MM.1S (cell line): ENCODE measurements around the gene CNTNAP2.

ENCODE experiments used
- DNase-seq: peaks from one replicate; pipeline ENCODE4 v3.0.0-alpha.2; 2015
- H2AFZ ChIP-seq: fragments of 300-600 bp; sonication (generic); 2 replicates; pipeline ENCODE4 v1.6.0; 2016; ENCODE audit warnings: antibody characterized with exemption, low read length
- H3F3A ChIP-seq: fragments of 300-600 bp; sonication (generic); 2 replicates; pipeline ENCODE4 v1.6.1; 2016; ENCODE audit warnings: mild to moderate bottlenecking, antibody characterized with exemption, low read length, moderate library complexity, mixed read lengths; ENCODE audit not compliant: insufficient read depth
- H3K27ac ChIP-seq: fragments of 300-600 bp; sonication (generic); 2 replicates; pipeline ENCODE4 v1.5.1; 2016; ENCODE audit warnings: mild to moderate bottlenecking, low read length
- H3K27me3 ChIP-seq: fragments of 300-600 bp; sonication (generic); replicated peaks from 2 replicates; pipeline ENCODE4 v1.6.0; 2016; ENCODE audit warnings: low read length; ENCODE audit not compliant: insufficient read depth
- H3K36me3 ChIP-seq: fragments of 300-600 bp; sonication (generic); replicated peaks from 2 replicates; pipeline ENCODE4 v1.6.1; 2016; ENCODE audit warnings: mild to moderate bottlenecking, low read length, mixed read lengths; ENCODE audit not compliant: insufficient read depth
- H3K4me1 ChIP-seq: fragments of 300-600 bp; sonication (generic); 2 replicates; pipeline ENCODE4 v1.6.1; 2016; ENCODE audit warnings: low read length, mixed read lengths
- H3K4me2 ChIP-seq: fragments of 300-600 bp; sonication (generic); 2 replicates; pipeline ENCODE4 v1.6.0; 2016; ENCODE audit warnings: low read depth, low read length
- H3K4me3 ChIP-seq: fragments of 300-600 bp; sonication (generic); 2 replicates; pipeline ENCODE4 v1.5.1; 2016; ENCODE audit warnings: low read length, mixed read lengths
- H3K79me2 ChIP-seq: fragments of 300-600 bp; sonication (generic); 2 replicates; pipeline ENCODE4 v1.6.1; 2016; ENCODE audit warnings: mixed run types, low read length, mixed read lengths
- H3K9ac ChIP-seq: fragments of 300-600 bp; sonication (generic); 2 replicates; pipeline ENCODE4 v1.6.1; 2016; ENCODE audit warnings: low read length, mixed read lengths
- H3K9me2 ChIP-seq: fragments of 300-600 bp; sonication (generic); replicated peaks from 2 replicates; pipeline ENCODE4 v1.6.1; 2016; ENCODE audit warnings: mild to moderate bottlenecking, low read length, mixed read lengths; ENCODE audit not compliant: insufficient read depth
- H3K9me3 ChIP-seq: fragments of 300-600 bp; sonication (generic); replicated peaks from 2 replicates; pipeline ENCODE4 v1.6.1; 2016; ENCODE audit warnings: mild to moderate bottlenecking, low read length, mixed read lengths; ENCODE audit not compliant: insufficient read depth
- H4K20me1 ChIP-seq: fragments of 300-600 bp; sonication (generic); 2 replicates; pipeline ENCODE4 v1.6.1; 2016; ENCODE audit warnings: mild to moderate bottlenecking, low read length, moderate library complexity, mixed read lengths; ENCODE audit not compliant: insufficient read depth
- CTCF ChIP-seq: fragments of 300-600 bp; sonication (generic); IDR thresholded peaks from 2 replicates; pipeline ENCODE4 v1.5.1; 2016; ENCODE audit warnings: antibody characterized with exemption, low read length, mixed read lengths
- EZH2 ChIP-seq: fragments of 300-600 bp; sonication (generic); optimal IDR thresholded peaks from 2 replicates; pipeline ENCODE3; 2017; ENCODE audit warnings: low read depth, mild to moderate bottlenecking, antibody characterized with exemption, low read length, mixed read lengths
- EZH2phosphoT487 ChIP-seq: fragments of 300-600 bp; sonication (generic); IDR thresholded peaks from 2 replicates; pipeline ENCODE4 v1.6.1; 2018; ENCODE audit warnings: antibody characterized with exemption, low read length

CNTNAP2 gene

GRCh38 chr7:148337995-148338747 is 2221.6 kb downstream of the CNTNAP2 start:
- Histone ChIP-seq H3K36me3 (no peaks in the 10 kb centered on the region), H3F3A (no peaks in the 10 kb centered on the region), H3K27me3 (peaks cover 5% of the 10 kb centered on the region; the same call in 1 of the 2 replicates), H3K4me1 (no peaks in the 10 kb centered on the region), H3K79me2 (no peaks in the 10 kb centered on the region), H3K4me3 (no peak overlapping the region), H3K9me3 (no peaks in the 10 kb centered on the region), H3K27ac (no peak overlapping the region), H3K9ac (no peak overlapping the region), H3K9me2 (no peaks in the 10 kb centered on the region), H2AFZ (no peak overlapping the region), H4K20me1 (no peaks in the 10 kb centered on the region), H3K4me2 (no peak overlapping the region)
- TF ChIP-seq CTCF: no peak
- no peak for TF ChIP-seq EZH2phosphoT487
- TF ChIP-seq EZH2: no peak
- DNase-seq: no peak

GRCh38 chr7:148340438-148341280 is 2224.1 kb downstream of the CNTNAP2 start:
- no peak for DNase-seq
- Histone ChIP-seq H3K4me1 (no peaks in the 10 kb centered on the region), H3K9me3 (no peaks in the 10 kb centered on the region), H3K36me3 (no peaks in the 10 kb centered on the region), H3K9ac (no peak overlapping the region), H3F3A (no peaks in the 10 kb centered on the region), H3K27me3 (peaks cover 5% of the 10 kb centered on the region; the same call in 1 of the 2 replicates), H3K4me3 (no peak overlapping the region), H3K79me2 (no peaks in the 10 kb centered on the region), H2AFZ (no peak overlapping the region), H4K20me1 (no peaks in the 10 kb centered on the region), H3K4me2 (no peak overlapping the region), H3K27ac (no peak overlapping the region), H3K9me2 (no peaks in the 10 kb centered on the region)
- TF ChIP-seq EZH2phosphoT487 (no peak), CTCF (no peak), EZH2 (no peak)

DNA sequence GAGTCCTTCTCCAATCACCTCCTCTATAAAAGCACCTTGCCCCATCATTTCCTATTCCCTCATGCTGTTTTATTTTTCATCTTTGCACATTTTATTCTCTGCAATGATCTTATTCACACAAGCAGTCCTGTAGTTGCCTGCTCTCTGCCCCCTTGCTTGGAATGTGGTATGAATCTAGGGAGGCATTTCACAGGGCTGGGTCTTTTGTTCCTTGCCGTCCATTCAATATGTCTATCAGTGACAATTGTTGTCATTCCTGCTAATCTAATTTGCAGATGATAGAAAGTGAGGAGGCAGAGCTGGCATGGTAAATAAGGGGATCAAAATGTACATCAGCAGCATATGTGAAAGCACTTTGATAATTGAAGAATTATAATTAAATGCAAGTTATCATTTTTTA is 2227.8 kb downstream of the CNTNAP2 start:
- Histone ChIP-seq H3K79me2 (no peaks in the 10 kb centered on the region), H2AFZ (no peak overlapping the region), H4K20me1 (no peaks in the 10 kb centered on the region), H3K4me2 (no peak overlapping the region), H3K4me3 (no peak overlapping the region), H3K9ac (no peak overlapping the region), H3K27ac (no peak overlapping the region), H3F3A (no peaks in the 10 kb centered on the region), H3K27me3 (peaks cover 5% of the 10 kb centered on the region; the same call in 1 of the 2 replicates), H3K9me3 (no peaks in the 10 kb centered on the region), H3K9me2 (no peaks in the 10 kb centered on the region), H3K36me3 (no peaks in the 10 kb centered on the region), H3K4me1 (no peaks in the 10 kb centered on the region)
- no peak for TF ChIP-seq EZH2phosphoT487
- TF ChIP-seq EZH2: no peak
- no peak for TF ChIP-seq CTCF
- DNase-seq: no peak
